Measurements from ENCODE around the gene DDX20. TPM values are rescaled to one million over a fixed set of nuclear protein-coding genes. Genes with fewer than 3 reads are reported as not detected.

Gene DDX20
- polyA plus RNA-seq, 1 donor from 2014 or later: 26.5 TPM

GRCh38 chr1:111719674-111720132, 36.0 kb upstream of the DDX20 start:
- H3K79me2 ChIP-seq (replicated peaks; ENCODE audit: insufficient read depth, low read length): no peaks in the 10 kb centered on the region
- no peak overlapping the region for H2AFZ ChIP-seq (ENCODE audit: low read depth, low read length)
- H3K27ac ChIP-seq (ENCODE audit: low read length): no peak overlapping the region
- no peak overlapping the region for H3K4me3 ChIP-seq (ENCODE audit: low read length)
- H3K36me3 ChIP-seq (ENCODE audit: insufficient read depth, low read length): no peaks in the 10 kb centered on the region
- H3K27me3 ChIP-seq (ENCODE audit: insufficient read depth, low read depth, low read length): no peaks in the 10 kb centered on the region
- no peak overlapping the region for H3K4me2 ChIP-seq (ENCODE audit: low read length)
- no peaks in the 10 kb centered on the region for H3F3A ChIP-seq (ENCODE audit: insufficient read depth, low read length, poor library complexity, severe bottlenecking)
- H3K9me2 ChIP-seq (ENCODE audit: insufficient read depth, low read length): no peaks in the 10 kb centered on the region
- no peaks in the 10 kb centered on the region for H4K20me1 ChIP-seq (ENCODE audit: insufficient read depth)
- no peaks in the 10 kb centered on the region for H3K9me3 ChIP-seq (ENCODE audit: low read length)
- H3K9ac ChIP-seq (ENCODE audit: low read length): no peak overlapping the region
- TF ChIP-seq EP300 (conservative IDR thresholded peaks at IDR 0.05; ENCODE audit: poor library complexity, severe bottlenecking) (no peak), MXI1 (conservative IDR thresholded peaks at IDR 0.05; ENCODE audit: poor library complexity, severe bottlenecking) (no peak), TAF1 (IDR thresholded peaks at IDR 0.05; ENCODE audit: low read depth) (no peak), EZH2 (IDR thresholded peaks at IDR 0.05; ENCODE audit: borderline replicate concordance, insufficient read depth, low read length, poor library complexity, severe bottlenecking) (no peak), RAD21 (conservative IDR thresholded peaks at IDR 0.05) (no peak), POLR2AphosphoS5 (IDR thresholded peaks at IDR 0.05) (no peak), REST (IDR thresholded peaks at IDR 0.05; ENCODE audit: borderline replicate concordance) (no peak), CTCF (IDR thresholded peaks at IDR 0.05; ENCODE audit: poor library complexity, severe bottlenecking) (no peak), SMC3 (conservative IDR thresholded peaks at IDR 0.05; ENCODE audit: poor library complexity) (no peak)

DNA sequence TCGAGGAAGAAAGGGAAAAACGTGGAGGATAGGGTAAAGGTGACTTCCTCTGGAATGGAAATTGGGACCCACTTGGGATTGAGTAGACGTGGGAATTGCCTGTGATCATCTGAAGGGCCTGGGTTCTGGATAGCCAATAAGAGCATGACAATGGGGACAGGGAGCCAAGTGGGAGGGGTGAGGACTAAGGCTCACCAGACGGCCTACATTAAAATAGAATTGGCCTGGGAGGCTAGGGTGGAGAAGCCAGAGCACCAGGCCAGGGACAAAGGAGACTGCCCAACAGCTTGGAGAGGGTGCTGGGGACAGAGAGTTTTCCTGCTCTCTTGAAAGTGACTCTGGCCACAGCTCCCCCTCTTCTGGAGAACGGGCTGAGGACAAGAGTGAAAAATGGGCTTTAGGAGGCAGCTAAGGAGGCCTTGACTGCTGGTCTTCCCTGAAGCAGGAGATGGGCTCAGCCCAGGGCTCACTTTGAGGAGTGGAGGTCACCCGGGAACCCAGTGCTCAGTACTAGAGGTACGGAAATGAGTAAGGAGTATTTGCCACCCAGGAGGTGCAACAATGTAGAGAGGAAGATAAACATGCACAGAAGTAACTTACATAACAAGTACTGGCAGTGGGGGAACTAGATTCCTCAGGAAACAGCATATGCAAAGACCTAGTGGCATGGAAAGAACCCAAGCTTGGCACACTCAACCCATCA, 35.3 kb upstream of the DDX20 start:
- Histone ChIP-seq H3K9me3 (ENCODE audit: low read length) (no peaks in the 10 kb centered on the region), H3K79me2 (replicated peaks; ENCODE audit: insufficient read depth, low read length) (no peaks in the 10 kb centered on the region), H3K36me3 (ENCODE audit: insufficient read depth, low read length) (no peaks in the 10 kb centered on the region), H3K9ac (ENCODE audit: low read length) (no peak overlapping the region), H3K4me2 (ENCODE audit: low read length) (no peak overlapping the region), H3F3A (ENCODE audit: insufficient read depth, low read length, poor library complexity, severe bottlenecking) (no peaks in the 10 kb centered on the region), H3K4me3 (ENCODE audit: low read length) (no peak overlapping the region), H3K9me2 (ENCODE audit: insufficient read depth, low read length) (no peaks in the 10 kb centered on the region), H2AFZ (ENCODE audit: low read depth, low read length) (no peak overlapping the region), H3K27me3 (ENCODE audit: insufficient read depth, low read depth, low read length) (no peaks in the 10 kb centered on the region), H4K20me1 (ENCODE audit: insufficient read depth) (no peaks in the 10 kb centered on the region), H3K27ac (ENCODE audit: low read length) (no peak overlapping the region)
- TF ChIP-seq MXI1 (conservative IDR thresholded peaks at IDR 0.05; ENCODE audit: poor library complexity, severe bottlenecking) (no peak), TAF1 (IDR thresholded peaks at IDR 0.05; ENCODE audit: low read depth) (no peak), EZH2 (IDR thresholded peaks at IDR 0.05; ENCODE audit: borderline replicate concordance, insufficient read depth, low read length, poor library complexity, severe bottlenecking) (no peak), SMC3 (conservative IDR thresholded peaks at IDR 0.05; ENCODE audit: poor library complexity) (no peak), POLR2AphosphoS5 (IDR thresholded peaks at IDR 0.05) (no peak), REST (IDR thresholded peaks at IDR 0.05; ENCODE audit: borderline replicate concordance) (no peak), RAD21 (conservative IDR thresholded peaks at IDR 0.05) (no peak), CTCF (IDR thresholded peaks at IDR 0.05; ENCODE audit: poor library complexity, severe bottlenecking) (no peak), EP300 (conservative IDR thresholded peaks at IDR 0.05; ENCODE audit: poor library complexity, severe bottlenecking) (no peak)

Measured in neural cell (in vitro differentiated cells).